Middle frontal gyrus (tissue), 1 donor: Measurements from ENCODE around the gene SPINK6.

Experiments
- DNase-seq: peaks from one replicate; pipeline ENCODE4 v3.0.0-alpha.2; 2015; ENCODE audit warnings: low spot score; ENCODE audit errors: extremely low spot score

Gene SPINK6, protein sequence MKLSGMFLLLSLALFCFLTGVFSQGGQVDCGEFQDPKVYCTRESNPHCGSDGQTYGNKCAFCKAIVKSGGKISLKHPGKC

DNA sequence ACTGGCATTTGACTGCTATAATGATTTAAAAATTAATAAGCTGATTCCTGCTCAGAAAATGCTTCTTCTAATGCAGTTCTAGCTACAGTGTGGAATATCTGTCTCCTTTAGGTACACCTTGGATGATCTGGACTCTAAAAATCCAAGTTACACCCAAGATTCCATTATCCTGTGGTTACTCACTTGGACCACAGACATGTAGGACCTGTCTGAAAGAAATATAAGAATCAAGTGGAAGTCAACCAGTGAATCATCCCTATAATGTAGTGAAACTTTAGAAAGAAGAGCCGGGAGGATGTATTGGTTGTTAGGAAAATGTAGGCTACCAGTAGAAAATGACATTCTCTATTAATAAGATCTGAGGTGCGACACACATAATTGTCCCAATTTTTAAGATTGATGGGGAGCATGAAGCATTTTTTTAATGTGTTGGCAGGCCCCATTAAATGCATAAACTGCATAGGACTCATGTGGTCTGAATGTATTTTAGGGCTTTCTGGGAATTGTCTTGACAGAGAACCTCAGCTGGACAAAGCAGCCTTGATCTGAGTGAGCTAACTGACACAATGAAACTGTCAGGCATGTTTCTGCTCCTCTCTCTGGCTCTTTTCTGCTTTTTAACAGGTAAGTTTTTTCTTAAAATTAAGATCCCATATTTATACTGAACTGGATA lies at the start of gene SPINK6:
Gene SPINK6, plus strand, starts transcription at position 512 of the 673 bp plus-strand sequence. Its CDS starts 55 bp downstream, at position 567.
- DNase-seq, result no peak

DNA sequence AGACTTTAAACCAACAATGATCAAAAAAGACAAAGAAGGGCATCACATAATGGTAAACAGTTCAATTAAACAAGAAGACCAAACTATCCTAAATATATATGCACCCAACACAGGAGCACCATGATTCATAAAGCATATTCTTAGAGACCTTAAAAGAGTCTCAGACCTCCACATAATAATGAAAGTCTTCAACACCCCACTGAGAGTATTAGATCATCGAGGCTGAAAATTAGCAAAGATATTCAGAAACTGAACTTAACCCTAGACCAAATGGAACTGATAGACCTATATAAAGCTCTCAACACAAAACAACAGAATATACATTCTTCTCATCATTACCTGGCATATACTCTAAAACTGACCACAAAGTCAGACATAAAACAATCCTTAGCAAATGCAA lies 46.2 kb upstream of the SPINK6 start:
- DNase-seq, result no peak

GRCh38 chr5:148162038-148162437 lies 40.8 kb upstream of the SPINK6 start:
- DNase-seq, result no peak

DNA sequence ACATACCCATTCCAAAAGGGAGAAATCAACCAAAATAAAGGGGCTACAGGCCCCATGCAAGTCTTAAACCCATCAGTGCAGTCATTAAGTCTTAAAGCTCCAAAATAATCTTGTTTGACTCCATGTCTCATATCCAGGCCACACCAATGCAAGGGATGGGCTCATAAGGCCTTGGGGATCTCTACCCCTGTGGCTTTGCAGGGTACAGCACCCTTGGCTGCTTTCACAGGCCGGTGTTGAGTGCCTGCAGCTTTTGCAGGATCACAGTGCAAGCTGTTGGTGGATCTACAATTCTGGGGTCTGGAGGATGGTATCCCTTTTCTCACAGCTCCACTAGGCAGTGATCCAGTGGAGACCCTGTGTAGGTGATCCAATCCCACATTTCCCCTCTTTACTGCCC lies 39.5 kb upstream of the SPINK6 start:
- no peak for DNase-seq

DNA sequence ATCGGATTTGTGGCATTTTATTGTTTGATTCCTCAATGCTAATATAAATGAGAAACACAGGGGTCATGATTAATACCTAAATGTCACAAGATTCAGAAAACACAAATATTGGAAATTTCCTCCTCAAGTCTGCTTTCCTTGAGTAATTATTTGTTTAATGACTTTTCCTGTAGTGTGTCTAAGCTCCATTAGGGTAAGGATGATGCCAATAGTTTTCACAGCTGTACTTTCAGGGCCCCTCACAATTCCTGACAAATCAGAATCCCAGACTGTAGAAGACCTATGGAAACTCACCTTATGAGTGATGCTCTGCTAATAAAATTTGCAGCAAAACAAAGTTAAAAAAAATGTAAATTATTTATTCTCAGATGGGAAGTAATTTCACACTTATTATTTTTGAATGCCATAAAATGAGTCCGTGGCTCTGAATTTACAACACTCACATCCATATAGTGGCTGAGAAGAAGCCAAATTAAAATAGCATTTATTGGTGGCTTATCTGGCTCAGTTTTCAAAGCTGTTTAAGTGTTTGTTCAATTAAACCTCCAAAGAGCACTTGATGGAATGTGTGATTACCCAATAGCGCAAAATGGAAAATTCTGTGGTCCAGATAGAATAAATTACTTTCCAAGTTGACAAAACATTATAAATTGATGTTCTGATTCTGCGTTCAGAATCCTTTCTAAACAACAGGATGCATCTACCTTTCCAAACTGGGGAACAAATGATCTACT lies 36.1 kb upstream of the SPINK6 start:
- DNase-seq, result no peak

GRCh38 chr5:148168246-148168645 lies 34.6 kb upstream of the SPINK6 start, which contains the start of gene SPINK14:
TSS of gene SPINK14 (plus strand) at chr5:148168546. CDS start at chr5:148169733, 1,187 bp downstream.
- no peak for DNase-seq

GRCh38 chr5:148172377-148172776 lies 30.5 kb upstream of the SPINK6 start:
- DNase-seq, result no peak

DNA sequence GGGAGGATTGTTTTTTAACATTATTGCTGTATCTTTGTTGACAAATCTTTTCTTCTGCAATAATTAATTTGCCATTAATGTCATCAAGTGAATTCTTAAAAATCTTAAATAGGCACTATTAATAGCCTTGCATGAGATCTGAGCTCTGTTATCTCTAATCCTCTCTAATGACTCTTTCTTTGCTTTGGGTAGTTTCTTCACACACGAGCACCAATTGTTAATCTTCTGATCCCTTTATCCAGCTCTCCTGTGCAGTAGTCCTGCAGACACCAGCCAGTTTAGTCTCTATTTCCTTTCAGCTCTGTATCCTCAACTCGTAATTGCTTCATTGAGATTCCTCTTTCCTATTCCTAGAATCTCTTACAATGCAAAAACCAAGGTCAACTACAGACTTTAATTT lies 26.4 kb upstream of the SPINK6 start:
- DNase-seq, result no peak

DNA sequence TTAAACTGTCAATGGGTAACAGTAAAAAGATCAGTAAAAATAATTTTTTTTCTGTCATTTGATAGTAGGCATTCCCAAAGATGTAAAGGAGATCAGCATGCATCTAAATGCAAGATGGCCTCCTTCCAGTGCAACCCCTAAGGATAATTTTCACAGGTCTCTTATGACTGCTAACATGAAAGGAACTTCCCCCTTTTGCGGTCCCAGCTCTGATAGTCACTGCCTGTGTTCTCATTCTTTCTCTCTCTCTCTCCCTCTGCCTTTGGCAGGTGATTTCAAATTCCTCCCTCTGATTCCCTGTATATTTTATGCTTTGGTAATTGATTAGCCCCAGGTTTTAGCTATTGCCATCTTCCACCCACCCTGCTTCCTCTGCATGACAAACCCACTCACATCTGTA lies 25.6 kb upstream of the SPINK6 start:
- no peak for DNase-seq

DNA sequence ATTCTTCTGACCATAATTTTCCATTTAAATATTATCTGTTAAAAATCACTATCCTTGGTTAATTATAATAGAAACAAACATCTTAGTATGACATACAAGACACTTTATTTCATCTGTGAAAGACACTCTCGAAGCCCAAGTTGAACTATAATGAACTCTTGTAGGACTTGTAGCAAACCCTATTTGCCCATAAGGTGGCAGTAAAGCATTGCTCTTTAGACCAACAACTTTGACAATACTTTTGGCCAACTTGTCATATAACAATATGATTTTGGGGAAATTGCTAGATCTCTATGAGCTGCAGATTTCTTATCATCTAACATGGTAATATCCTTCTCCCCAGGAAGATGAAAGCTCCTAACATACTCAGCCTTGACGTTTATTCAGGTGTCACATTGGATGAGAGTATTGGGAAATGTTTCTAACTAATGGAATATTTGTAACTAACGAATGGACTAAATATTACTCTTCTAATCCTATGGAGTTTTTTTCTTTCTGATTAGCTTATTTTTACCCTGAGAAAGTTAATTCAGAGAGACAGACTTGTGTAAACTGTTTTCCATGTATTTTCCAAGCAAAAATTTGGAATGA lies 23.5 kb upstream of the SPINK6 start:
- no peak for DNase-seq

DNA sequence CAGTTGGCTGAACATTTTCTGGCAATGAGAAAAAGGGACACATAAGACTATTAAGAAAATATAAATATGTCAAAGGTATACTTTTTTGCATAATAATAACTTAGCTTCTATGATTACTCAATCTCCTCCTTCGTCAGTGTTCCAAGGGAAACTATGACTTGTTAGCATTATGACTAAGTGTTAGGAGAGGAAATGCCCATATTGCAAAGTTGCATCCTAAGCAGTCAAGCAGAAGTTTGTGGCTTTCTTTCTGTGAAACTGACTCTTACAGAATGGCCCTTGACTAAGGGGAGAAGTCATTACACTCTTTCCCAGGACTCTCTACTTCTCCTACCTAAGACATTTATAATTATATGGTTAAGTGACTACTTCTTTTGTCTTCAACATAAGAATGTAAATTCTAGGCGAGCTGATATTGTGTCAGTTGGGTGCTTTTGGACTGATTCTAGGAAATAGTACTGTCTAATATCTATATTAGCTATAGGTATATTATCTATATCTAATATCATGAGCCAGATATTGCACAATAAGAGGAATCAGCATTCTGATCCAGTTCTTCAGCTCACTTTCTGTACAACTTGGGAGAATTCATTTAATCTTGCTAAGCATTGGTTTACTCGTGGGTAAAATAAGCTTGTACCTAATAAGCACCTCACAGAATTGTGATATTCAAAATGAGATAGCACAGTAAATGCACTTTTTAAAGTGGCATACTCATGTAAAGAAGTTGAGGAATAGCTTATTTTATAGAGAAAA lies 16.4 kb upstream of the SPINK6 start:
- no peak for DNase-seq

GRCh38 chr5:148191010-148191409 lies 11.8 kb upstream of the SPINK6 start:
- no peak for DNase-seq

- DNase-seq, result no peak
These were observed 9.6 kb upstream of the SPINK6 start for GRCh38 chr5:148193202-148193601.

- no peak for DNase-seq
These were observed 1.7 kb upstream of the SPINK6 start for GRCh38 chr5:148201151-148201550.

- DNase-seq, result no peak
These were observed 2.4 kb downstream of the SPINK6 start for GRCh38 chr5:148205044-148205806.

DNA sequence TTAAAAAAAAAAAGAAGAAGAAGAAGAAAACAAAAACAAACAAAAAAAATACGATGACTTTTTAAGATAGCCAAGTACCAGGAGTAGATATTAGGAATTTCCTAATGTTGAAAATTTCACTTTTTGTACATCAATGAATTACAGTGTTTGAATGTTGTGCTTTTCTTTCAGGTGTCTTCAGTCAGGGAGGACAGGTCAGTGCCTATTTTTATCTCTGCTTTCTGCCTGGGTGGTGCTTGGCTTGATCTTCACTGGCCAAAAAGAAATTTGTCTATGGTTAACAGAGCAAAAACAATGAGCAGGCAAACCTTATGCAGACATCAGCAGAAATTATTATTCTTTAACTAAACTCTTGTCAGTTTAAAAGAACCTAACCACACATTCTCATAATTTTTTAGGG lies 3.0 kb downstream of the SPINK6 start:
- no peak for DNase-seq

- no peak for DNase-seq
These were observed 3.8 kb downstream of the SPINK6 start for GRCh38 chr5:148206620-148207019.

DNA sequence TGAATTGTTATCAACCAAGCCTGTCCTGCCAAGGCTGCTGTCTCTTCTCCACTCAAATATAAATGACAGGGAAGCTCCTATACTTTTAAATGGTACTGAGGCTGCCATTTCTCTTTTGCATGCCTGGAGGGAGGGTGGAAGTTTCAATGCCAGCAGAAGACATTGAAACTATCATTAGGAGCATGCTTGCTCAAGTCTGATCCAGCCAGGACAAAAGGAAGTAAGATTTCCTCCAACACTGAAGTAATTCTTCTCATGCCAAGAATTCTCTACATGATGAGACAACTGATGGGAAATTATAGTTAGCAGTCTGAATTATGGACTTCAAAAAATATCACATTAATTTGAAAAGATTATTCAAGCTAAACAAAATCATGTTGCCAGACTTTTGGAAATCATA lies 5.4 kb downstream of the SPINK6 start:
- DNase-seq, result no peak

GRCh38 chr5:148209151-148209770 lies 6.4 kb downstream of the SPINK6 start:
- no peak for DNase-seq

DNA sequence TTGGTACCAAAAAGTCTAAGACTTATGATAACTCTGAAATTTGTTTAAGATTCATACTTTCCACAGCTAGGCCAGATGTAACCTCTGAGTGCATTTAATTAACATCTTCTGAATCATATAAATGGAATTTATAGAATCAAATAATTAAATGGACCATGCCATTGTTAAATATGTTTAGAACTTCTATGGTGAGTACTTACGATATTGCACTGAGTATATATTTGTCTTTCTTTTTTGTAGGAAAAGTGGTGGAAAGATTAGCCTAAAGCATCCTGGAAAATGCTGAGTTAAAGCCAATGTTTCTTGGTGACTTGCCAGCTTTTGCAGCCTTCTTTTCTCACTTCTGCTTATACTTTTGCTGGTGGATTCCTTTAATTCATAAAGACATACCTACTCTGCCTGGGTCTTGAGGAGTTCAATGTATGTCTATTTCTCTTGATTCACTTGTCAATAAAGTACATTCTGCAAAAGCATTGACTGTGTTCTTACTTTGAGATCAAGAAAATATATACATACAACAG lies 11.9 kb downstream of the SPINK6 start:
- DNase-seq, result no peak
